IMR-90 (cell line): ENCODE results near the gene ZNF236. TPM values are rescaled to one million over a fixed set of nuclear protein-coding genes. Genes with fewer than 3 reads are reported as not detected.

Experiments used
- ATAC-seq: fragments of 200-7000 bp; cut with Tn5 transposase; 2 replicates; pipeline ENCODE4 v1.9.1; 2020; ENCODE audit warnings: low read depth, mild to moderate bottlenecking, moderate library complexity
- BruUV-seq: library from RNA; stranded (reverse); fragments of 400-500 nt; replicated peaks from 2 replicates; lab custom pipeline; 2021; lab: Mats Ljungman, UMichigan
- CTCF ChIA-PET: fragments of 300-600 bp; formaldehyde crosslinking; extraction: SDS; loops from one replicate; lab custom pipeline; 2021; ENCODE audit warnings: antibody characterized with exemption; lab: Yijun Ruan, JAX
- POLR2A ChIA-PET: fragments of 300-600 bp; sonication (Branson Sonifier 250); formaldehyde crosslinking; loops from one replicate; lab custom pipeline; 2022; ENCODE audit warnings: antibody characterized with exemption; ENCODE audit not compliant: unreplicated experiment; lab: Charles Lee
- DNase-seq: peaks from one replicate; pipeline ENCODE4 v3.0.0; 2013
- H2AFZ ChIP-seq: replicated peaks from 2 replicates; pipeline ENCODE3; 2013; ENCODE audit warnings: low read length, mild to moderate bottlenecking; ENCODE audit not compliant: poor library complexity
- H2AK5ac ChIP-seq: 2 replicates; pipeline ENCODE4 v1.6.1; 2013; ENCODE audit warnings: low read depth, low read length, inconsistent platforms
- H2AK9ac ChIP-seq: replicated peaks from 2 replicates; pipeline ENCODE3; 2013; ENCODE audit warnings: mild to moderate bottlenecking, low read depth, low read length, moderate library complexity; ENCODE audit not compliant: poor library complexity
- H2BK120ac ChIP-seq: 2 replicates; pipeline ENCODE4 v1.6.1; 2013; ENCODE audit warnings: low read depth, low read length, inconsistent platforms
- H2BK15ac ChIP-seq: 3 replicates; pipeline ENCODE4 v1.6.1; 2013; ENCODE audit warnings: low read depth, low read length, inconsistent platforms
- H2BK20ac ChIP-seq: 2 replicates; pipeline ENCODE4 v1.6.1; 2013; ENCODE audit warnings: low read depth, mild to moderate bottlenecking, inconsistent platforms, low read length, moderate library complexity
- H2BK5ac ChIP-seq: 2 replicates; pipeline ENCODE4 v1.6.1; 2013; ENCODE audit warnings: mild to moderate bottlenecking, low read depth, low read length, inconsistent platforms; ENCODE audit not compliant: poor library complexity, severe bottlenecking
- H3K14ac ChIP-seq: replicated peaks from 2 replicates; pipeline ENCODE4 v1.6.1; 2013; ENCODE audit warnings: low read depth, low read length, inconsistent platforms
- H3K18ac ChIP-seq: 2 replicates; pipeline ENCODE4 v1.6.1; 2013; ENCODE audit warnings: low read depth, low read length, control low read depth
- H3K23ac ChIP-seq: 2 replicates; pipeline ENCODE4 v1.6.1; 2013; ENCODE audit warnings: low read depth, low read length, inconsistent platforms
- H3K27ac ChIP-seq: 2 replicates; pipeline ENCODE4 v1.5.1; 2013; ENCODE audit warnings: mild to moderate bottlenecking, control low read depth, low read length; ENCODE audit not compliant: insufficient read depth
- H3K27me3 ChIP-seq: 2 replicates; pipeline ENCODE4 v1.6.1; 2013; ENCODE audit warnings: low read length; ENCODE audit not compliant: control insufficient read depth, insufficient read depth
- H3K36me3 ChIP-seq: 2 replicates; pipeline ENCODE4 v1.6.1; 2013; ENCODE audit warnings: low read length, mixed read lengths; ENCODE audit not compliant: control insufficient read depth, insufficient read depth
- H3K4ac ChIP-seq: 2 replicates; pipeline ENCODE4 v1.6.1; 2013; ENCODE audit warnings: low read depth, low read length, inconsistent platforms
- H3K4me1 ChIP-seq: 2 replicates; pipeline ENCODE4 v1.6.1; 2013; ENCODE audit warnings: low read length, mixed read lengths; ENCODE audit not compliant: control insufficient read depth, insufficient read depth
- H3K4me2 ChIP-seq: 2 replicates; pipeline ENCODE4 v1.6.1; 2013; ENCODE audit warnings: low read depth, mild to moderate bottlenecking, control low read depth, low read length, moderate library complexity
- H3K4me3 ChIP-seq: 2 replicates; pipeline ENCODE4 v1.5.1; 2013; ENCODE audit warnings: low read depth, mild to moderate bottlenecking, control low read depth, low read length, moderate library complexity; ENCODE audit not compliant: insufficient read depth
- H3K56ac ChIP-seq: 2 replicates; pipeline ENCODE4 v1.6.1; 2013; ENCODE audit warnings: low read length, inconsistent platforms; ENCODE audit not compliant: insufficient read depth; ENCODE audit errors: extremely low read depth
- H3K79me1 ChIP-seq, 2 experiments: 2 replicates each; pipeline ENCODE4 v1.6.1; 2013; ENCODE audit warnings: low read length in 2 of 2, inconsistent platforms in 1 of 2, low read depth in 1 of 2
- H3K9ac ChIP-seq: 2 replicates; pipeline ENCODE4 v1.6.1; 2013; ENCODE audit warnings: low read depth, low read length, control low read depth
- H3K9me1 ChIP-seq: 2 replicates; pipeline ENCODE4 v1.6.1; 2013; ENCODE audit warnings: low read length, inconsistent platforms; ENCODE audit not compliant: insufficient read depth
- H3K9me3 ChIP-seq: 2 replicates; pipeline ENCODE4 v1.6.1; 2013; ENCODE audit warnings: low read length; ENCODE audit not compliant: control insufficient read depth, insufficient read depth
- H4K20me1 ChIP-seq: 2 replicates; pipeline ENCODE4 v1.6.1; 2013; ENCODE audit warnings: low read length, inconsistent platforms; ENCODE audit not compliant: insufficient read depth
- H4K5ac ChIP-seq: 2 replicates; pipeline ENCODE4 v1.6.1; 2013; ENCODE audit warnings: mild to moderate bottlenecking, low read depth, low read length, control low read depth
- H4K8ac ChIP-seq, 2 experiments: 2 replicates each; pipeline ENCODE4 v1.6.1; 2013; ENCODE audit warnings: low read depth in 2 of 2, low read length in 2 of 2, control low read depth in 1 of 2, inconsistent platforms in 1 of 2
- H4K91ac ChIP-seq: 2 replicates; pipeline ENCODE4 v1.6.1; 2013; ENCODE audit warnings: low read depth, low read length, inconsistent platforms; ENCODE audit not compliant: insufficient read depth
- CTCF ChIP-seq: conservative IDR thresholded peaks from 2 replicates; pipeline ENCODE4 v1.5.1; 2012; ENCODE audit warnings: mild to moderate bottlenecking, low read depth, low read length, improper control_type of control experiment
- MXI1 ChIP-seq: IDR thresholded peaks from 2 replicates; pipeline ENCODE4 v1.6.1; 2012; ENCODE audit warnings: low read depth, mild to moderate bottlenecking, low read length, moderate library complexity, borderline replicate concordance
- WGBS, 2 experiments: methylation state at CpG; one replicate each; pipeline versions ENCODE4 v1.1.5 to v1.1.7; 2013; ENCODE audit warnings: missing lambda C conversion rate in 2 of 2; ENCODE audit not compliant: insufficient read length in 1 of 2; ENCODE audit errors: extremely low coverage in 2 of 2; 5-methylcytosine and 5-hydroxymethylcytosine counted together
- dilution Hi-C: fragments of 300-500 bp; cut with HindIII; formaldehyde crosslinking; loops from one replicate; pipeline ENCODE4 v1.14.3; 2018; ENCODE audit warnings: low sequenced_read_pairs; ENCODE audit not compliant: unreplicated experiment
- in situ Hi-C: fragments of 300-500 bp; cut with MboI; formaldehyde crosslinking; loops from 3 replicates; pipeline ENCODE4 v1.14.3; 2019; ENCODE audit warnings: low sequenced_read_pairs, inconsistent platforms, mixed read lengths
- intact Hi-C: fragments of 100-400 bp; cut with micrococcal nuclease; formaldehyde crosslinking; loops from 2 replicates; pipeline ENCODE4 v1.10.0; 2022
- polyA plus RNA-seq, 3 experiments: library from polyadenylated mRNA; depleted of rRNA; stranded (reverse); fragments of >200 nt; gene quantifications; 2 replicates each; pipeline ENCODE4 v1.2.3, GENCODE V29; 2012; ENCODE audit warnings: low replicate concordance in 1 of 3
- total RNA-seq: library from RNA; depleted of rRNA; stranded (reverse); fragments of >200 nt; gene quantifications from 2 replicates; pipeline ENCODE4 v1.2.3, GENCODE V29; 2012

The ZNF236 gene
- total and polyA plus RNA-seq, 2 of the 4 experiments (the other 2 are of a cell fraction) = 3.6 to 9.7 TPM

- dilution Hi-C loops (no loop called here), intact Hi-C loops (no loop called here), in situ Hi-C loops (no loop called here)
- peaks cover 0 to 4% of the 10 kb centered on the region in 2 experiments; a peak in 1 of 4 replicates for H3K79me1 ChIP-seq
- ChIA-PET CTCF (no interaction called here), POLR2A (no interaction called here)
- no peaks in the 10 kb centered on the region for H3K9me3 ChIP-seq
- no peak overlapping the region for H2AK5ac ChIP-seq
- H4K5ac ChIP-seq = no peak overlapping the region
- TF ChIP-seq CTCF = peak; percentile 48
- TF ChIP-seq MXI1 = no peak
- no peak overlapping the region for H3K9ac ChIP-seq
- H4K91ac ChIP-seq = no peak overlapping the region
- H3K4me2 ChIP-seq = no peak overlapping the region
- H2BK20ac ChIP-seq = no peak overlapping the region
- H4K8ac ChIP-seq = no peak overlapping the region
- no peak overlapping the region for H3K27ac ChIP-seq
- no peak overlapping the region for H3K4me3 ChIP-seq
- no peak overlapping the region for H2AFZ ChIP-seq
- H3K27me3 ChIP-seq = no peaks in the 10 kb centered on the region
- H2AK9ac ChIP-seq = no peak overlapping the region
- ATAC-seq = peak; percentile 37; the same call in 1 of the 2 replicates
- no peak overlapping the region for H3K4ac ChIP-seq
- H3K18ac ChIP-seq = no peak overlapping the region
- peaks cover 30% of the 10 kb centered on the region for H3K36me3 ChIP-seq
- WGBS, 2 experiments = no CpG with 5 or more reads among the region's 1 CpG
- H2BK15ac ChIP-seq = no peak overlapping the region
- H2BK5ac ChIP-seq = no peak overlapping the region
- DNase-seq = peak; percentile 45
- no peak overlapping the region for H3K23ac ChIP-seq
- H3K14ac ChIP-seq = no peak overlapping the region
- H3K56ac ChIP-seq = no peak overlapping the region
- H3K9me1 ChIP-seq = peaks cover 3% of the 10 kb centered on the region; the same call in 1 of the 2 replicates
- BruUV-seq = no TSS peak
- peaks cover 3% of the 10 kb centered on the region; the same call in 1 of the 2 replicates for H3K4me1 ChIP-seq
- H2BK120ac ChIP-seq = no peak overlapping the region
- H4K20me1 ChIP-seq = no peaks in the 10 kb centered on the region
Measured at GRCh38 chr18:76937597-76937996, 115.2 kb downstream of the ZNF236 start.
